Activated CD4-positive, CD25-positive, alpha-beta regulatory T cell treated with anti-CD3 and anti-CD28 coated beads, Interleukin-2, amount 50 U/mL, for 24 hours (primary cell): ENCODE data around the gene CAMKMT.
"Not testable (repeated sequence)": the region's sequence is repeated elsewhere in the genome, so short reads cannot be mapped to it uniquely, and the experiment has no call there.

Experiments used
- ATAC-seq, 2 donors: fragments of 150-1000 bp; cut with Tn5 transposase; one replicate each; pipeline ENCODE4 v1.10.0; 2021; ENCODE audit warnings: mild to moderate bottlenecking in 1 of 2, moderate library complexity in 1 of 2

Gene CAMKMT

DNA sequence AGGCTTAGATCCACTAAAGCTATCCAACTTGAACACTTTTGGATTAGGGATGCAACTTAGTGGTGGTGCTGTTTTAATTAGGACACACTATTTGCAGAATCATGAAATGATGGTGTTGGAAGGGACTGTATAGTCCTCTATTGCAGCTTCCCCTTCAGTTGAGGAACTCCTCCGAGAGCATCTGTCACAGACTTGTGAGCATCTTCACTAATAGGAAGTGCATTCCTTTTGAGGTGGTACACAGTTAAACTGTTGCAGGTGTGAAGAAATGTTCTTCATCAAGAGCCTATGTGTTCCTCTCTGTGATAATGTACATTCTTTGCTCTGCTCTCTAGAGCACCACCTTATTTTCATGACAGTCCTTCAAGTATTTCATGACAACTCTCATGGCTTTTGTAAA is 197.4 kb downstream of the CAMKMT start:
- ATAC-seq, result no peak

- ATAC-seq, result no peak
Measured at GRCh38 chr2:44560352-44560751, 198.6 kb downstream of the CAMKMT start.

- no peak for ATAC-seq
Measured at GRCh38 chr2:44560941-44561340, 199.2 kb downstream of the CAMKMT start.

- ATAC-seq, result no peak
Measured at GRCh38 chr2:44562737-44563136, 201.0 kb downstream of the CAMKMT start.

DNA sequence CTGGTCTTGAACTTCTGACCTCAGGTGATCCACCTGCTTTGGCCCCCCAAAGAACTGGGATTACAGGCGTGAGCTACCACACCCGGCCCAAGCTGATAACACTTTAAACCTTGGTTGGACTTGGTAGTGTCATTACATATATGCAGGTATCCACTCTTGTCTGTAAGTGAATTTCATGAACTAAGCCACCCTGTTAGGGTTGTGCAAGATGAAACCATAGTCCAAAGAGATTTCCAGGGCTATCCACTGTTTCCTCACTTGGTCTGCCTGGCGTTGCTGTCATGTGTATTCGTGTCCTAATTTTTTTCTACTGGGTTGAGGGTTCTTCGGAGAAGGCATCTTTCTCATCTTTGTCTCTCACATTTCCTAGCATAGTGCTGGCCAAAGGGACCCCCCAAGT is 203.0 kb downstream of the CAMKMT start:
- no peak for ATAC-seq

- ATAC-seq, result no peak
Measured at GRCh38 chr2:44566059-44566458, 204.3 kb downstream of the CAMKMT start.

GRCh38 chr2:44569491-44569890 is 207.7 kb downstream of the CAMKMT start:
- ATAC-seq, result no peak

GRCh38 chr2:44570271-44570670 is 208.5 kb downstream of the CAMKMT start:
- no peak for ATAC-seq

- no peak for ATAC-seq
Measured at GRCh38 chr2:44570777-44571176, 209.0 kb downstream of the CAMKMT start.

DNA sequence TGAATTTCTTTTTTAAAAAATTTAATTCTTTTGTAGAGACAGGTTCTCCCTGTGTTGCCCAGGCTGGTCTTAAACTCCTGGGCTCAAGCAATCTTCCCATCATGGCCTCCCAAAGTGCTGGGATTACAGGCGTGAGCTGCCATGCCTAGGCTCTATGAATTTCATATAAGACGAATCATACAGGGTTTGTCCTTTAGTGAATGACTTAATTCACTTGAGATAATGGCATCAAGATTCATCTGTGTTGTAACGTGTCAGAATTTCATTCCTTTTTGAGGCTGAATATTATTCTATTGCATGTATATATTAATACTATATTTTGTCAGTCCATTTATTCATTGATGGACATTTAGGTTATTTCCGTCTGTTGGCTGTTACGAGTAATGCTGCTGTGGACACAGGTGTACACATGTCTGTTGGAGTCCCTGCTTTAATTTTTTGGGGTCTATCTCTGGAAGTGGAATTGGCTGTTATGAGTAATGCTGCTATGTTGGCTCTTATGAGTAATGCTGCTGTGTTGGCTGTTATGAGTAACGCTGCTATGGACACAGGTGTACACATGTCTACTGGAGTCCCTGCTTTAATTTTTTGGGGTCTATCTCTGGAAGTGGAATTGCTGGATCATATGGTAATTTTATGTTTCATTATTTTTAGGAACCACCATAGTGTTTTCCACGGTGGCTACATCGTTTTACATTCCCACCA is 210.6 kb downstream of the CAMKMT start:
- ATAC-seq, result peak in 1 of 2 donors; percentile 45

DNA sequence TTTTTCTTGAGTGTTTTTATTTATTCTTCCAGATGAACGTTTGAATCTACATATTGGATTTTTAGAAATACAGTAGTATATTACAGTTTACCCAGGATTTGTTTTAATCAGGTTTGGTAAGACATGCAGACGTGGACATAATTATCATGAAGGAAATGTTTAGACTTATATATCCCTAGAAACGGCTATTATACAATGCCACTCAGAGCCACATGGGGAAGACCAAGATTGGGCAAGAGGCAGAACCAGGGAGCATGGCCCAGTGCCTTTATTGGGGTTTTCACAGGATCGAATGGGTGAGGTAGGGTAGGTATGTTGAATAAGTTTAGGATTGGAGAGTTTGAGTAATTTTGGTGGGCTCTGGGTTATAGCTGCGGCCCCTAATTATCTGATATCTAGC is 212.2 kb downstream of the CAMKMT start:
- no peak for ATAC-seq

DNA sequence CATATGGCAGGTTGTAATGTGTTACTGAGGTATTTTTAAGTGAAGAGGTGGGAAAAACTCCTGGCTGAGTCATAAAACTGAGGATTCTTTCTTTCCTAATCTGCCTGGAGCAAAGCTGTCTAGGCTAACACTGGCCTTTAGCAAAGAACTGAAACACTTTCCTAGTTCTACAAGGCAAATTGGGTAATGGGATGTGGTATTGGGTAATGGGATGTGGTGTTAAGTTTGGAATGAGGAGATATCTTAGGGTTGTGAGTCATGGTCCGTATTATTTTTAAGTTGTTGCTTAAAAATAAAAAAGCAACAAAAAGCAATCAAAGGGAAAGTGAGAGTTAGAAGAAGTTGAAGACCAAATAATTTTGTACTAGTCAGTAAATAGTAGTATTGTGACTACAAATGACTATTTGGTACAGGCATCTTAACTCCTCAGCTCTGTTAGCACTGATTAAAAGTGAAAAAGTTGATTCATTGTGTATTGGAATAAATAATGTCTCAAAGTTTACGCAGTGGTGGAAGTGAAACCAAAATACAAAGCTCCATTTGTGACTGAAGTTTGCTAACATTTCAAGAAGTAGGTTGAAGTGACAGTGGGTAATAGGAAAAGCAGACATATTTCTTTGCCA is 216.8 kb downstream of the CAMKMT start:
- peak; percentile 88 to 97 for ATAC-seq

- ATAC-seq, result peak in 1 of 2 donors; percentile 2
Measured at GRCh38 chr2:44579115-44579836, 217.5 kb downstream of the CAMKMT start.

DNA sequence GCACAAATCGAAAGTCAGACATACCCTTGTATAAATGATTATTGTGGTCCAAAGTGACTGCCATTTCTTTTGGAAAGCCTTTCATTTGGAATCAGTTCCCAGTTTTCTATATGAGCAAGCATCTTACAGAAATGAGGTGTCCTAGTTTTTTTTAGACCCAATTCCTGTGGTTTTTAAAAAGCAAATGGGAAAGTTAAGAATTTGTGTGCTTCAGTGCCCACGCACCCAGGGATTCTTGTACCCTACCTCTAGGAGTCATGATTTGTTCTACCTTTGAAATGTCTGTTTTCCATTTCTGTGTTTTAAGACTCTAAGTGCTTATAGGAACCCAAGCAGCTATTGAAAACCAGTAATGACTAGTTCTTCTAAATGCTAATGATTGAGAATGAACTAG is 218.1 kb downstream of the CAMKMT start:
- ATAC-seq, result no peak

GRCh38 chr2:44580875-44581515 is 219.2 kb downstream of the CAMKMT start:
- ATAC-seq, result no peak

GRCh38 chr2:44582363-44583008 is 220.7 kb downstream of the CAMKMT start:
- ATAC-seq, result no peak

GRCh38 chr2:44595615-44596014 is 233.9 kb downstream of the CAMKMT start:
- not testable (repeated sequence) for ATAC-seq

DNA sequence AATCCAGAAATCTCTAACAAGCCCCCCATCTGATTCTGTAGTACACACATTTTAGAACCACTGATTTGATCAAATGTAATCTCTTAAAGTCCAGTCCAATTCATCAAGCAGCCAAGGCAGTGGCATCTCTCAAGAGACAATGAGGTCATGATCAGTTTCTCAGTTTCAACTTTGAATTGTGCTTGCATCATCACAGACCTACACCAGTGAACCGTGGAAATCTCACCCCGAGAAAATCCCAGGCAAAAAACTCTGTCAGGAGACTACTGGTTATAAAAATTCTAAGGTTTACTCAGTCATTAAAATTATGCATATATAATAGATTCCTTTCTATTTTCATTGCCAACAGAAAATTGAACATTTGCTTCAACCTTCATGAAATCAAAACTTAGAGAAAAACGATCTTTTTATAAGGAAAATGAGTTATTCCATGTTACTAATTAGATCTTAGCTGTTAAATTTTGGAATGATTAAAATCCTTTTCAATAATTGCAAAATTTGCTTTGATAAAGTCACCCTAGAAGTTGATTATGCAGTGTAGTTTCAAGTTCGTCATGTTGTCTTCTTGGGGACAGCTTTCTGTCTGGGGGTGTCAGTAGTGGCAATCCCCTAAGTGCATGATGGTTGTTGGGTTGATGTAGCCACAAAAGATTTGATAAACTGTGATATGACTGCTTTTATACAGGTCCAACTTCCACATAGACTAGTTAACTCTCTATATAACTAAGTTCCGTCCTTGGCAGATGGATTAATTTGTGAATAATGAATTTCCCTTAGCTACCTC is 235.0 kb downstream of the CAMKMT start:
- ATAC-seq, result peak in 1 of 2 donors; percentile 38

DNA sequence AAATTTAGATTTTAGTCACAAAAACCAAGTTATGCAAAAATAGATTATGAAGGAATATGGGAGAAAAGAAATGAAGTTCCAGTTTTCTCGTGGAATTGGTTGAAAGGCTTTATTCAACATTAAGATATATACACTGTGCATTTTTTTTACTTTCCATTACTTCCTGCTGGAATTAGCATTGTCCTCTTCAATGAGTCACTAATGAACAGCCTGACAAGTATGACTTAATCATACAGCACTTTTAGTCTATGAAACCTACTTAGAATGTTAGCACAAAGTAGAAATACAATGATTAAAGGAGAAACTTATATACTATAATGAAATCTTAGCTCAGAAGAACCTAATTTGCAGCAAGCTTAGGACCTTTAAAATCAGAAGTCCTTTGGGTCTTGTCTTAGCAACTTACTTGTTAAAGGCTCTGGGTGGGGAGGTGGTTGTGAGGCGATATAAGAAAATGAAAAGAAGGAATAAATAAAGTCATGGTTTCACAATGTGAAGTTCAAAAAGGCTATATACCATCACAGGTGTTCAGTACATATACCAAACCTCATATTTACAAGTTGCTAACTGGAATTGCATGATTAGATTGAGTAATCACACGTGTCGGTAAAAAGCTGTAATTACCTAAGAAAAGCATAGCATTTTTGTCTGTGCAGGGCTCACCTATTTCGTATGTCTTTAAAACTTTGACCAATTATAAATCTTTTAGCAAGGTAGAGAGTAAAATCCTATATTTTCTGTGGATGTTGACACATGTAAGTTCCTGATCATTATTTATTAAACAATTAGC is 236.8 kb downstream of the CAMKMT start:
- ATAC-seq, result no peak

GRCh38 chr2:44599130-44599529 is 237.4 kb downstream of the CAMKMT start:
- no peak for ATAC-seq

DNA sequence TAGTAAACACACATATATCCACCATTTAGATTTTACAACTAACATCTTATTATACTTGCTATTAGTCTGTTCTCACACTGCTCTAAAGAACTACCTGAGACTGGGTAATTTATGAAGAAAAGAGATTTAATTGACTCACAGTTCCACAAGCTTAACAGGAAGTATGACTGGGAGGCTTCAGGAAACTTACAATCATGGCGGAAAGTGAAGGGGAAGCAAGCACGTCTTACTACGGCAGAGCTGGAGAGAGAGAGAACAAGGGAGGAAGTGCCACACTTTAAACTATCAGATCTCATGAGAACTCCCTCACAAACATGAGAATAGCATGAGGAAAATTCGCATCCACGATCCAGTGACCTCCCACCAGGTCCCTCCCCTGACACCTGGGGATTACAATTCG is 240.7 kb downstream of the CAMKMT start:
- ATAC-seq, result no peak
